NCI-H2081 (cell line): ENCODE results near the gene REC114.
A peak's percentile ranks its signal among the peaks of the same experiment; 100 is the strongest.
"Not testable (repeated sequence)": the region's sequence is repeated elsewhere in the genome, so short reads cannot be mapped to it uniquely, and the experiment has no call there.

ENCODE experiments used
- DNase-seq, 2 experiments: peaks; one replicate each; lab custom pipeline; 2025; lab: John Stamatoyannopoulos, UW

The REC114 gene

GRCh38 chr15:73575636-73576247 is 132.8 kb downstream of the REC114 start:
- DNase-seq, result no peak

- not testable (repeated sequence) for DNase-seq
Measured at GRCh38 chr15:73577593-73577992, 134.6 kb downstream of the REC114 start.

- DNase-seq, result no peak
Measured at GRCh38 chr15:73578026-73578425, 135.1 kb downstream of the REC114 start.

- DNase-seq, result no peak
Measured at GRCh38 chr15:73582851-73583379, 140.0 kb downstream of the REC114 start.

- DNase-seq, result no peak
Measured at GRCh38 chr15:73583544-73583943, 140.6 kb downstream of the REC114 start.

- DNase-seq, result no peak
Measured at GRCh38 chr15:73584699-73585420, 141.9 kb downstream of the REC114 start.

GRCh38 chr15:73585871-73586654 is 143.1 kb downstream of the REC114 start:
- DNase-seq, result no peak

GRCh38 chr15:73589766-73590165 is 146.8 kb downstream of the REC114 start:
- no peak for DNase-seq

- DNase-seq, result no peak
Measured at GRCh38 chr15:73590263-73590662, 147.3 kb downstream of the REC114 start.

GRCh38 chr15:73593304-73594074 is 150.5 kb downstream of the REC114 start:
- DNase-seq, result peak; percentile 24 to 44

GRCh38 chr15:73594109-73594508 is 151.1 kb downstream of the REC114 start:
- no peak for DNase-seq

- DNase-seq, result no peak
Measured at GRCh38 chr15:73596174-73596573, 153.2 kb downstream of the REC114 start.

GRCh38 chr15:73597036-73597638 is 154.2 kb downstream of the REC114 start:
- DNase-seq, result no peak

- DNase-seq, result no peak
Measured at GRCh38 chr15:73598530-73599160, 155.7 kb downstream of the REC114 start.

- no peak for DNase-seq
Measured at GRCh38 chr15:73599934-73600333, 157.0 kb downstream of the REC114 start.

- no peak for DNase-seq
Measured at GRCh38 chr15:73600413-73601335, 157.7 kb downstream of the REC114 start.

- DNase-seq, result no peak
Measured at GRCh38 chr15:73601451-73602445, 158.8 kb downstream of the REC114 start.

- DNase-seq, result no peak
Measured at GRCh38 chr15:73602446-73602843, 159.5 kb downstream of the REC114 start.

- DNase-seq, result no peak
Measured at GRCh38 chr15:73602992-73603391, 160.0 kb downstream of the REC114 start.
